ENCODE data around the gene PRSS36. TPM values are rescaled to one million over a fixed set of nuclear protein-coding genes. Genes with fewer than 3 reads are reported as not detected.
A peak's percentile ranks its signal among the peaks of the same experiment; 100 is the strongest.
"Not testable (repeated sequence)": the region's sequence is repeated elsewhere in the genome, so short reads cannot be mapped to it uniquely, and the experiment has no call there.

Gene PRSS36
- total and polyA plus RNA-seq, 7 donors, result 0.24 to 1.7 (median 0.69) TPM

DNA sequence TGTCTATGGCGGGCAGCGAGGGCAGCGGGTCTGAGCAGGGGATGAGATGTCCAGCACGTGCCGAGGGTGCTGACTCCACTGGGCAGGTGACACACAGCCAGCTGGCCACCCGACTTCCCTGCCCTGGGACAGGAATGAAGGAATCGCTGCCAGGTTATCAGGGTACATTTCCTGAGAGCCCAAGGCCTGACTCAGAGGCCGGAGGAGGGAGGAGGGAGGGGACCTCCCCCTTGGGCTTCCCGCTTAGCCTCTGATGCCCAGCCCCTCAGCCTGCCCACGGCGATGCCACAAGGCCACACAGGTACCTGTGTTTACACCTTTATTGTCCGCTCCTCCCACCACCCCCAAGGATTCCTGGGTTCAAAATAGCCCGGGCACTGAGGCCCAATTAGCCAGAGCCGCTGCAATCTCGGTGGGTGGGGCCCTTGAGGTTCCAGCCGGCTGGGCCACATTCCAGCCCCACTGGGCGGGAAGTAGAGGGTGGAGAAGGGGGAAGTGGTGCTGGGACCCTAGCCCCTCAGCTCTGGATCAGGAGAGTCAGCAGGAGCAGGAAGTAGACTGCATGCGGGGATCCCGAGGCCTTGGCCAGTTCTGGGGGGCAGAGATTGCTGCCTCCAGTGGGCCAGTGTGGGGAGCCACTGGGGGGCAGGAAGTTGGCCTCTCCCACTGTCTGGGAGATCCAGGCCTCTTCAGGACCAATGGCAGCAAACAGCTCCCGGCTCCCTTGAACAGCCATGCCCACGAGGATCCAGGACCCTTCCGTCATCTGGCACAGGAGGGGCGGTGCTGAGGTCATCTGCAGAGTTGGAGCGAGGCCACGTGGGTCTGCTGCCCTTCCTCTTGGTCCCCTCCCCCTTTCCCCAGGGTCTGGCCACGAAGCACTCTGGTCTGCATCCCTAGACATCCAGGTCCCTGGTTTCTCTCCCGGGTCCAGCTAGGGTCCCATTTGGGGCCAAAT, 11.0 kb downstream of the PRSS36 start:
- ATAC-seq, result peak; percentile 61 to 69 (median 66)
- H3K4me1 ChIP-seq, result peaks cover 23% of the 10 kb centered on the region
- peak overlapping the region; percentile 34 for H3K4me3 ChIP-seq
- WGBS, 3 donors, result 42 to 45% (median 45%) methylated on average over 25 to 27 of the region's 27 CpGs
- no peaks in the 10 kb centered on the region for H3K9me3 ChIP-seq
- H3K27me3 ChIP-seq (ENCODE audit: insufficient read depth in 3 of 3, low read length in 2 of 3), result no peaks in the 10 kb centered on the region
- H3K27ac ChIP-seq, result peak overlapping the region; percentile 27
- peak; percentile 75 to 91 for DNase-seq
- TF ChIP-seq CTCF (IDR thresholded peaks at IDR 0.05), result no peak
- no peaks in the 10 kb centered on the region for H3K36me3 ChIP-seq (ENCODE audit: insufficient read depth in 1 of 2, low read depth in 1 of 2)
- intact Hi-C loops (cut with DNase I), result no loop called here

DNA sequence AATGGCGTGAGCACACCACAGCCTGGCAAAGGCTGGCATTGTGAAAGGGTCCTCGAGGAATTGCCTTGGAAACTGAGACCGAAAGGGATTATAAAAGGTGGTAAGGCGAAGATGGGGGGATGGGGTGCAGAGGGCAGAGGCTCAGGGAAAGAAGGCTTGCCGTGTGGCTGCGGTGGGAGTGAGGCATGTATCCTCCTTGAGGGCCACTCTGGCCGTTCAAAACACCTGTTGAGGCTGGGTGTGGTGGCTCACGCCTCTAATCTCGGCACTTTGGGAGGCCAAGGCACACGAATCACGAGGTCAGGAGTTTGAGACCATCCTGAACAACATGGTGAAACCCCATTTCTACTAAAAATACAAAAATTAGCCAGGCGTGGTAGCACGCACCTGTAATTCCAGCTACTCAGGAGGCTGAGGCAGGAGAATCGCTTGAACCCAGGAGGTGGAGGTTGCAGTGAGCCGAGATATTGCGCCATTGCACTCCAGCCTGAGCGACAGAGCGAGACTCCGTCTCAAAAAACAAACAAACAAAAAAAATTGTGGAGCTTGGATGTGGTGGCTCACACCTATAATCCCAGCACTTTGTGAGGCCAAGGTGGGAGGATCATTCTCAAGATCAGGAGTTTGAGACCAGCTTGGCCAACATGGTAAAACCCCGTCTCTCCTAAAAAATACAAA, 12.9 kb downstream of the PRSS36 start:
- DNase-seq, result not testable (repeated sequence)

DNA sequence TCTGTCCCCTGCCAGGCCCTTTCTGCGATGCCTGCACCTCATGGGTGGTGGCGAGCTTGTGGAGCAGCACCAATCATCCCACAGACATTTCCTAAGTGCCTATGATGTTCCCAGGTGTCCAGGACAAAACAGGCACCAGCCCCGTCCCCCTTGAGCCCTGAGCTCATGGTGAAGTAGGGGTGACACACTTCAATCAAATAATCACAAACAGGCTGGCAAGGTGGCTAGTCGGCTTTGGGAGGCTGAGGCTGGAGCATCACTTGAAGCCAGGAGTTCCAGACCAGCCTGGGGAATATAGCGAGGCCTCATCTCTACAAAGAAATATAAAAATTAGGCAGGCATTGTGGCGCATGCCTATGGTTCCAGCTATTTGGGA, 13.6 kb downstream of the PRSS36 start:
- no peak for TF ChIP-seq CTCF (IDR thresholded peaks at IDR 0.05)
- 84 to 93% (median 90%) methylated on average over 6 of the region's 6 CpGs for WGBS, 3 donors
- Histone ChIP-seq H3K36me3 (ENCODE audit: insufficient read depth in 1 of 2, low read depth in 1 of 2) (peaks cover 0 to 12% of the 10 kb centered on the region in 2 donors), H3K9me3 (no peaks in the 10 kb centered on the region), H3K27ac (no peak overlapping the region), H3K4me3 (no peak overlapping the region), H3K4me1 (peaks cover 13% of the 10 kb centered on the region), H3K27me3 (ENCODE audit: insufficient read depth in 3 of 3, low read length in 2 of 3) (no peaks in the 10 kb centered on the region)
- intact Hi-C loops (cut with DNase I), result no loop called here
- ATAC-seq, result no peak
- DNase-seq, result no peak

More for the DNA sequence above, 12.9 kb downstream of the PRSS36 start:
- peaks cover 20% of the 10 kb centered on the region for H3K4me1 ChIP-seq
- H3K27ac ChIP-seq; intact Hi-C loops (cut with DNase I); H3K36me3 ChIP-seq (ENCODE audit: insufficient read depth in 1 of 2, low read depth in 1 of 2); ATAC-seq; H3K9me3 ChIP-seq; H3K27me3 ChIP-seq (ENCODE audit: insufficient read depth in 3 of 3, low read length in 2 of 3); H3K4me3 ChIP-seq: not testable (repeated sequence)
- WGBS, 3 donors, result 85 to 89% (median 86%) methylated on average over 20 of the region's 20 CpGs

DNA sequence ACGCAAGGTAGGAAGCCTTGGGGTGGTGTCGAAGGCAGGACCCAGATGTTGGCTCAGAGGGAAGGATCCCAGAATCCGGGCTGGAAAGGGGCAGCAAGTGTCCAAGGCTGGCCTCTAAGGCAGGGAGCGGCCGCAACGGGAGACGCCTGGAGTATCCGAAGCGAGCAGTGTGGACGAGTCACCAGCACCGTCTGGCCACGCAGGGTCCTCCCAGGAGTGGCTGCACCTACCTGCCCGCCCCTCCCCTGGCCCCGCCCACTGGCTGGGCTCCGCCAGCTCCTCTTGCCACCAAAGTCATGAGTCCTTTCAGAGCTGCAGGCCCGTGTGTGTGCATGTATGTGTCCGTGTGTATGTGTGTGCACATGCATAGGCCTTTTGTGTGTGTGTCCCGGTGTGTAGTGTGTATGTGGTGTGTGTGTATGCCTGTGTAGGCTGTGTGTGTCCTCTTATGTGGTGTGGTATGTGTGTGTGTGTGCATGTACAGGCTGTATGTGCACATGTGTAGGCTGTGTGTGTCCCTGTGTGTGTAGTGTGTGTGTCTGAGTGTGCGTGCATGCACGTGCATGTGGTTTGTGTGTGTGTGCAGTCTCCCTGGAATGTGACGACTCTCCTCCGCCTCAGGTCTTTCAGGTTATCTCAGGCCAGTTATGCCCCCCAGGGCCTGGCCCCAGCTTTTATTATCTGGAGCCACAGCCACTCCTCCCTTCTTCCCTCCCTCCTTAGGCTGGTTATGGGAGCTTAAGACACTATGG, 14.2 kb downstream of the PRSS36 start, which contains the start of gene PRSS8:
PRSS8 (minus strand) TSS at position 193 of the 752 bp plus-strand sequence. CDS start 229 bp downstream, outside the sequence.
- Histone ChIP-seq H3K9me3 (no peaks in the 10 kb centered on the region), H3K27ac (no peak within 1 kb of the TSS), H3K4me3 (no peak within 1 kb of the TSS), H3K4me1 (peaks cover 12% of the 10 kb centered on the region), H3K36me3 (ENCODE audit: insufficient read depth in 1 of 2, low read depth in 1 of 2) (peaks cover 0 to 18% of the 10 kb centered on the region in 2 donors), H3K27me3 (ENCODE audit: insufficient read depth in 3 of 3, low read length in 2 of 3) (no peaks in the 10 kb centered on the region)
- no peak for TF ChIP-seq CTCF (IDR thresholded peaks at IDR 0.05)
- intact Hi-C loops (cut with DNase I), result no loop called here
- WGBS, 3 donors, result 55 to 56% (median 56%) methylated on average over 22 of the region's 22 CpGs
- DNase-seq, result no peak
- no peak for ATAC-seq
